ENCODE measurements around the gene LRRC23.

DNA sequence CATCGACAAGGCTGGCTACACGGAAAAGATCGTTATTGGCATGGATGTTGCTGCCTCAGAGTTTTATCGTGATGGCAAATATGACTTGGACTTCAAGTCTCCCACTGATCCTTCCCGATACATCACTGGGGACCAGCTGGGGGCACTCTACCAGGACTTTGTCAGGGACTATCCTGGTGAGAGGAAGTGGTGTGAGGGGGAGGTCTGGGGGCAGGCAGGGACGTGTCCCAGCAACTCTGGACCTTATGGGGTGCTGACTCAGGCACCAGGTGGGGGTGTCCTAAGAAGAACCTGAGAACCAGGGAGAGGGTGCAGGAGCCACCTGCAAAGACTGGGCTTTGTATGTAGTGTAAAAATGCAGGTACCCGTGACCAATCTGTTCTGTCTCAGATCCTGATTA, 15.0 kb downstream of the LRRC23 start:
- no peak for TF ChIP-seq SUZ12 (IDR thresholded peaks at IDR 0.05)
- TF ChIP-seq NFRKB (IDR thresholded peaks at IDR 0.05): no peak
- TF ChIP-seq BHLHE40 (IDR thresholded peaks at IDR 0.05; ENCODE audit: borderline replicate concordance): no peak
- no peak for TF ChIP-seq SP1 (IDR thresholded peaks at IDR 0.05)
- no peak for TF ChIP-seq HDGF (IDR thresholded peaks at IDR 0.05; ENCODE audit: borderline replicate concordance)
- TF ChIP-seq FOXM1 (IDR thresholded peaks at IDR 0.05; ENCODE audit: borderline replicate concordance): no peak
- TF ChIP-seq, protein P1, sequence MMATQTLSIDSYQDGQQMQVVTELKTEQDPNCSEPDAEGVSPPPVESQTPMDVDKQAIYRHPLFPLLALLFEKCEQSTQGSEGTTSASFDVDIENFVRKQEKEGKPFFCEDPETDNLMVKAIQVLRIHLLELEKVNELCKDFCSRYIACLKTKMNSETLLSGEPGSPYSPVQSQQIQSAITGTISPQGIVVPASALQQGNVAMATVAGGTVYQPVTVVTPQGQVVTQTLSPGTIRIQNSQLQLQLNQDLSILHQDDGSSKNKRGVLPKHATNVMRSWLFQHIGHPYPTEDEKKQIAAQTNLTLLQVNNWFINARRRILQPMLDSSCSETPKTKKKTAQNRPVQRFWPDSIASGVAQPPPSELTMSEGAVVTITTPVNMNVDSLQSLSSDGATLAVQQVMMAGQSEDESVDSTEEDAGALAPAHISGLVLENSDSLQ (IDR thresholded peaks at IDR 0.05): no peak
- TF ChIP-seq L3MBTL2 (conservative IDR thresholded peaks at IDR 0.05): no peak
- TF ChIP-seq TARDBP (IDR thresholded peaks at IDR 0.05): no peak
- TF ChIP-seq FOXK2 (IDR thresholded peaks at IDR 0.05): no peak
- no peak for TF ChIP-seq LEF1 (IDR thresholded peaks at IDR 0.05; ENCODE audit: borderline replicate concordance)
- TF ChIP-seq ELF4 (IDR thresholded peaks at IDR 0.05): no peak
